ENCODE data around the gene LEFTY2.

The LEFTY2 gene

DNA sequence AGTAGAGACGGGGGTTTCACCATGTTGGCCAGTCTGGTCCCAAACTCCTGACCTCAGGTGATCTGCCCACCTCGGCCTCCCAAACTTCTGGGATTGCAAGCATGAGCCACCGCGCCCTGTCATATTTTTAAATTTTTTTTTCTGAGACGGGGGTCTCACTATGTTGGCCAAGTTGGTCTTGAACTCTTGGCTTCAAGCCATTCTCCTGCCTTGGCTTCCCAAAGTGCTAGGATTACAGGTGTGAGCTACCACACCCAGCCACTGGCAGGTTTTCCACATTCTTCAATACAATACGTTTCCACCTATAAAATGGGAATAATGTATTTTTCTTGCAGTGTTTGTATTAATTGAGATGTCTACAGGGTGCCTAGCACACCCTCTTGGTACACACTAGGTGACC is 48.7 kb downstream of the LEFTY2 start:
- DNase-seq: no peak
- no peak overlapping the region for H2BK5ac ChIP-seq (ENCODE audit: low read depth, low read length, poor library complexity)
- H2BK120ac ChIP-seq (ENCODE audit: insufficient read depth, low read length, poor library complexity): no peak overlapping the region
- H3K4me2 ChIP-seq (ENCODE audit: low read length): no peak overlapping the region
- H2AFZ ChIP-seq (ENCODE audit: insufficient read depth, low read length, poor library complexity): no peak overlapping the region
- no peaks in the 10 kb centered on the region for H3K27me3 ChIP-seq (ENCODE audit: insufficient read depth, low read length)
- no peak overlapping the region for H3K4ac ChIP-seq (ENCODE audit: low read depth, low read length)
- no peak overlapping the region for H2BK12ac ChIP-seq (ENCODE audit: low read length)
- no peak overlapping the region for H4K8ac ChIP-seq (ENCODE audit: low read depth, low read length)
- H4K91ac ChIP-seq (ENCODE audit: low read depth, low read length): no peak overlapping the region
- H3K36me3 ChIP-seq (ENCODE audit: control insufficient read depth in 1 of 2, insufficient read depth in 2 of 2, low read length in 2 of 2): no peaks in the 10 kb centered on the region
- H3K18ac ChIP-seq (ENCODE audit: low read length): no peak overlapping the region
- H2AK5ac ChIP-seq (ENCODE audit: low read length): no peak overlapping the region
- H3K79me2 ChIP-seq (ENCODE audit: control insufficient read depth, insufficient read depth, low read length, poor library complexity): no peaks in the 10 kb centered on the region
- no peak overlapping the region for H3K27ac ChIP-seq (ENCODE audit: low read depth, low read length)
- peaks cover 1% of the 10 kb centered on the region for H3K79me1 ChIP-seq (ENCODE audit: low read length)
- no peak overlapping the region for H4K12ac ChIP-seq (ENCODE audit: low read depth, low read length)
- no CpG with 5 or more reads among the region's 6 CpGs for WGBS (ENCODE audit: extremely low coverage, insufficient coverage, insufficient read length)
- no peak overlapping the region for H3K14ac ChIP-seq (ENCODE audit: low read length)
- no peak overlapping the region for H3K4me3 ChIP-seq (ENCODE audit: low read depth, low read length)
- H3K9me3 ChIP-seq (ENCODE audit: insufficient read depth, low read depth, low read length): no peaks in the 10 kb centered on the region
- H3K23ac ChIP-seq (ENCODE audit: low read length): no peak overlapping the region
- peaks cover 4 to 5% of the 10 kb centered on the region in 2 experiments for H3K4me1 ChIP-seq (ENCODE audit: control insufficient read depth in 1 of 2, insufficient read depth in 2 of 2, low read length in 2 of 2)
- H3K9ac ChIP-seq (ENCODE audit: low read length): no peak overlapping the region

DNA sequence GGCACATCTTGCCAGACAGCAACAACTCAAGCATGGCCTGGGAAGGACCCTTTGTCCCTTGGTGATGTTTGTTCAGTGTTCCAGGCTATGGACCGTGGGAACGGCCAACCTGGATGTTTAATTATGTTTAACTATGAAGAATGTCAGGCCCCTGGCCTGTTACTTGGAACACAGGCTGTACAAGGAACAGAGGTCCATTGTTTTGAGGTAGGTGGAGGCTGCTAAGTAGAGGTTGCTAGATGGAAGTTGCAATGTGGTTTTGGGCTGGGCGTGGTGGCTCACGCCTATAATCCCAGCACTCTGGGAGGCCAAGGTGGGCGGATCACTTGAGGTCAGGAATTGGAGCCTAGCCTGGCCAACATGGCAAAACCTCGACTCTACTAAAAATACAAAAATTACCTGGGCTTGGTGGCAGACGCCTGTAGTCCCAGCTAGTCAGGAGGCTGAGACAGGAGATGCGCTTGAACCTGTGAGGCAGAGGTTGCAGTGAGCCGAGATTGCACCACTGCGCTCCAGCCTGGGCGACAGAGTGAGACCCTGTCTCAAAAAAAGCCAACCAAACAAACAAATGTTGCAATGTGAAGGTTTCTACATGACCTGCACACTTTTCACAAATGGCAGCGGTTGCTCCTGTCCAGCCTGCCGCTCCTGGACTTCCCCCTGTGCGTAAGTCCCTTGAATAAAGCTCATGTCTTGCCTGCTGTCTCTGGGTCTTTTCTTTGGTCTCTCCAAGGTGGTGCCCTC is 49.6 kb downstream of the LEFTY2 start:
- Histone ChIP-seq H2AFZ (ENCODE audit: insufficient read depth, low read length, poor library complexity) (no peak overlapping the region), H3K79me2 (ENCODE audit: control insufficient read depth, insufficient read depth, low read length, poor library complexity) (no peaks in the 10 kb centered on the region), H3K18ac (ENCODE audit: low read length) (no peak overlapping the region), H3K14ac (ENCODE audit: low read length) (no peak overlapping the region), H3K27ac (ENCODE audit: low read depth, low read length) (no peak overlapping the region), H2BK12ac (ENCODE audit: low read length) (no peak overlapping the region), H2BK120ac (ENCODE audit: insufficient read depth, low read length, poor library complexity) (no peak overlapping the region), H3K79me1 (ENCODE audit: low read length) (no peaks in the 10 kb centered on the region), H3K9ac (ENCODE audit: low read length) (no peak overlapping the region), H3K23ac (ENCODE audit: low read length) (no peak overlapping the region), H2BK5ac (ENCODE audit: low read depth, low read length, poor library complexity) (no peak overlapping the region), H4K91ac (ENCODE audit: low read depth, low read length) (no peak overlapping the region), H3K36me3 (ENCODE audit: control insufficient read depth in 1 of 2, insufficient read depth in 2 of 2, low read length in 2 of 2) (no peaks in the 10 kb centered on the region), H3K4ac (ENCODE audit: low read depth, low read length) (no peak overlapping the region), H4K8ac (ENCODE audit: low read depth, low read length) (no peak overlapping the region), H3K4me3 (ENCODE audit: low read depth, low read length) (no peak overlapping the region), H4K12ac (ENCODE audit: low read depth, low read length) (no peak overlapping the region), H2AK5ac (ENCODE audit: low read length) (no peak overlapping the region), H3K4me1 (ENCODE audit: control insufficient read depth in 1 of 2, insufficient read depth in 2 of 2, low read length in 2 of 2) (no peaks in the 10 kb centered on the region), H3K27me3 (ENCODE audit: insufficient read depth, low read length) (no peaks in the 10 kb centered on the region), H3K9me3 (ENCODE audit: insufficient read depth, low read depth, low read length) (no peaks in the 10 kb centered on the region), H3K4me2 (ENCODE audit: low read length) (no peak overlapping the region)
- WGBS (ENCODE audit: extremely low coverage, insufficient coverage, insufficient read length): no CpG with 5 or more reads among the region's 14 CpGs
- no peak for DNase-seq

DNA sequence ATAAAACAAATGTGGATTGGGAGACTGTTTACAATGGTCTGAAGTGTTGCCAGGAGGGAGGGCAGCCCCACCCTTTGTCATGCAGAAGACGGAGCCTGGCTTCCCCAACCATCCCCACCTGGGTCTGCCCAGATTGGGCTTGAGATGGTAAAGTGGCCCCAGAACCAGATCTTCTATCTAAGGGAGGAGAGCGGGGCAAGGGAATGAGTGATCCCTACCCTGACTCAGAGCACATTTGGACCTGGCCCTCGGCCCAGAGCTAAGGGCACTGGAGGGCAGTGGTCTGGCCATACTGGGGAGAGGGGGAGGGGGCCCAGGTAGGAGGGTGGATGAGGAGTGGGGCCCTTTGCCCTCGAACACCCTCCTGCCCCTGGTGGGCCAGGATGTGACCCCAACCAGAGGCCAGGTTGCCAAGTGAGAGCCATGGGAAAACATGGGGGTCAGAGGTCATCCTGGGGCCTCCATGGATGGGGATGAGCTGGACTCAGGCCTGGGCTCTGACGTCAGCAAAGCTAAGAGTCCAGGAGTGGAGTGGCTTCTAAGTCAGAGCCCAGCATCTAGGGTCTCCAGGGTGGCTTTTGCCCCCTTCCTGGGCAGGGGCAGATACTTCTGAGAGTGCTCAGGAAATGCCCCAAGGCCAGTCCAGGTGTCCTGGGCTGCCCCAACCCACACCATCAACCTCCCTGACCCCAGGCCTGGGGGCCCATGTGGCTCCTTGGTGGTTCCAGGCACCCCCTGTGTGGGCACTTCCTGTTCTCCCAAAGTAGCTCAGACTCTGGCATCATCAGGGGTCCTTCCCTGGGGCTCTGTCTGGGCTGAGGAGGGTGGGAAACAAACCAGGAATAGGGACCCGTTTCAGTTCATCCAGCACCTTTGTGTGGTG is 50.4 kb downstream of the LEFTY2 start:
- no peak overlapping the region for H3K27ac ChIP-seq (ENCODE audit: low read depth, low read length)

DNA sequence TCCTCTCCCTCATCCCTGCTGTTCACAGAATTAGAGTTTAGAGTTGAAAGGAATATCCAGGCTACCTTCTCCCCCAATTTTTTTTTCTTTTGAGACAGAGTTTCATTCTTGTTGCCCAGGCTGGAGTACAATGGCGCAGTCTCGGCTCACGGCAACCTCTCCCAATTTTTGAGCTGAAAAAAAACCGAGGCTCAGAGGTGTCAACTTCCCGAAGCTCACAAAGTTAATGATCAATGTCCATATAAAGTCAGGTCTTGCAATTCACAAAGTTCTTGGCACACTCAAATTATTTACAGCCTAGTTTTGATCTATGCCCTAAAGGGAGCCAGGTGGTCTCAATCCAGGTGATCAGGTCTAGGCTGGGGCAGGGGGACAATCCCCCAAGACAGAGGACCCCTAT is 51.3 kb downstream of the LEFTY2 start:
- Histone ChIP-seq H4K91ac (ENCODE audit: low read depth, low read length) (no peak overlapping the region), H3K18ac (ENCODE audit: low read length) (no peak overlapping the region), H2AFZ (ENCODE audit: insufficient read depth, low read length, poor library complexity) (no peak overlapping the region), H3K4ac (ENCODE audit: low read depth, low read length) (no peak overlapping the region), H3K14ac (ENCODE audit: low read length) (no peak overlapping the region), H3K36me3 (ENCODE audit: control insufficient read depth in 1 of 2, insufficient read depth in 2 of 2, low read length in 2 of 2) (no peaks in the 10 kb centered on the region), H3K4me3 (ENCODE audit: low read depth, low read length) (no peak overlapping the region), H4K12ac (ENCODE audit: low read depth, low read length) (no peak overlapping the region), H3K4me1 (ENCODE audit: control insufficient read depth in 1 of 2, insufficient read depth in 2 of 2, low read length in 2 of 2) (no peaks in the 10 kb centered on the region), H3K23ac (ENCODE audit: low read length) (no peak overlapping the region), H3K27ac (ENCODE audit: low read depth, low read length) (no peak overlapping the region), H3K27me3 (ENCODE audit: insufficient read depth, low read length) (no peaks in the 10 kb centered on the region), H2BK120ac (ENCODE audit: insufficient read depth, low read length, poor library complexity) (no peak overlapping the region), H3K4me2 (ENCODE audit: low read length) (no peak overlapping the region), H3K9ac (ENCODE audit: low read length) (no peak overlapping the region), H4K8ac (ENCODE audit: low read depth, low read length) (no peak overlapping the region), H3K79me1 (ENCODE audit: low read length) (no peaks in the 10 kb centered on the region), H3K9me3 (ENCODE audit: insufficient read depth, low read depth, low read length) (no peaks in the 10 kb centered on the region), H2BK5ac (ENCODE audit: low read depth, low read length, poor library complexity) (no peak overlapping the region), H3K79me2 (ENCODE audit: control insufficient read depth, insufficient read depth, low read length, poor library complexity) (no peaks in the 10 kb centered on the region), H2BK12ac (ENCODE audit: low read length) (no peak overlapping the region), H2AK5ac (ENCODE audit: low read length) (no peak overlapping the region)
- no peak for DNase-seq
- WGBS (ENCODE audit: extremely low coverage, insufficient coverage, insufficient read length): no CpG with 5 or more reads among the region's 5 CpGs

More for the DNA sequence above, 50.4 kb downstream of the LEFTY2 start:
- no peaks in the 10 kb centered on the region for H3K36me3 ChIP-seq (ENCODE audit: control insufficient read depth in 1 of 2, insufficient read depth in 2 of 2, low read length in 2 of 2)
- H2AK5ac ChIP-seq (ENCODE audit: low read length): no peak overlapping the region
- H3K4me2 ChIP-seq (ENCODE audit: low read length): no peak overlapping the region
- no peak overlapping the region for H2BK5ac ChIP-seq (ENCODE audit: low read depth, low read length, poor library complexity)
- no peak for DNase-seq
- no peak overlapping the region for H4K8ac ChIP-seq (ENCODE audit: low read depth, low read length)
- H3K79me2 ChIP-seq (ENCODE audit: control insufficient read depth, insufficient read depth, low read length, poor library complexity): no peaks in the 10 kb centered on the region
- no peak overlapping the region for H3K4ac ChIP-seq (ENCODE audit: low read depth, low read length)
- no peak overlapping the region for H4K12ac ChIP-seq (ENCODE audit: low read depth, low read length)
- no peak overlapping the region for H2BK12ac ChIP-seq (ENCODE audit: low read length)
- H4K91ac ChIP-seq (ENCODE audit: low read depth, low read length): no peak overlapping the region
- H3K4me3 ChIP-seq (ENCODE audit: low read depth, low read length): no peak overlapping the region
- no CpG with 5 or more reads among the region's 6 CpGs for WGBS (ENCODE audit: extremely low coverage, insufficient coverage, insufficient read length)
- H2AFZ ChIP-seq (ENCODE audit: insufficient read depth, low read length, poor library complexity): no peak overlapping the region
- no peak overlapping the region for H3K18ac ChIP-seq (ENCODE audit: low read length)
- no peak overlapping the region for H3K9ac ChIP-seq (ENCODE audit: low read length)
- H3K9me3 ChIP-seq (ENCODE audit: insufficient read depth, low read depth, low read length): no peaks in the 10 kb centered on the region
- no peaks in the 10 kb centered on the region for H3K79me1 ChIP-seq (ENCODE audit: low read length)
- H2BK120ac ChIP-seq (ENCODE audit: insufficient read depth, low read length, poor library complexity): no peak overlapping the region
- H3K23ac ChIP-seq (ENCODE audit: low read length): no peak overlapping the region
- no peak overlapping the region for H3K14ac ChIP-seq (ENCODE audit: low read length)
- no peaks in the 10 kb centered on the region for H3K4me1 ChIP-seq (ENCODE audit: control insufficient read depth in 1 of 2, insufficient read depth in 2 of 2, low read length in 2 of 2)
- H3K27me3 ChIP-seq (ENCODE audit: insufficient read depth, low read length): no peaks in the 10 kb centered on the region
